Esophagus muscularis mucosa (tissue), 3 donors: Measurements from ENCODE around the gene ZNF587.
"Not testable (repeated sequence)": the region's sequence is repeated elsewhere in the genome, so short reads cannot be mapped to it uniquely, and the experiment has no call there.

ENCODE experiments used
- POLR2A ChIP-seq: fragments of 450-650 bp; IDR thresholded peaks from one replicate; pipeline ENCODE4 v1.6.1; 2017; ENCODE audit warnings: antibody characterized with exemption, moderate library complexity, mild to moderate bottlenecking, low read depth
- TF ChIP-seq, protein P1 (sequence below), 3 experiments: fragments of 200-600 bp in 2 of 3; fragments of 450-650 bp in 1 of 3; sonication (generic) in 2 of 3; IDR thresholded peaks; one replicate each; pipeline ENCODE4 v1.5.1; 2017 to 2019; ENCODE audit warnings: antibody characterized with exemption in 3 of 3, mild to moderate bottlenecking in 2 of 3, moderate library complexity in 1 of 3

- not testable (repeated sequence) for TF ChIP-seq POLR2A
- TF ChIP-seq, protein P1, sequence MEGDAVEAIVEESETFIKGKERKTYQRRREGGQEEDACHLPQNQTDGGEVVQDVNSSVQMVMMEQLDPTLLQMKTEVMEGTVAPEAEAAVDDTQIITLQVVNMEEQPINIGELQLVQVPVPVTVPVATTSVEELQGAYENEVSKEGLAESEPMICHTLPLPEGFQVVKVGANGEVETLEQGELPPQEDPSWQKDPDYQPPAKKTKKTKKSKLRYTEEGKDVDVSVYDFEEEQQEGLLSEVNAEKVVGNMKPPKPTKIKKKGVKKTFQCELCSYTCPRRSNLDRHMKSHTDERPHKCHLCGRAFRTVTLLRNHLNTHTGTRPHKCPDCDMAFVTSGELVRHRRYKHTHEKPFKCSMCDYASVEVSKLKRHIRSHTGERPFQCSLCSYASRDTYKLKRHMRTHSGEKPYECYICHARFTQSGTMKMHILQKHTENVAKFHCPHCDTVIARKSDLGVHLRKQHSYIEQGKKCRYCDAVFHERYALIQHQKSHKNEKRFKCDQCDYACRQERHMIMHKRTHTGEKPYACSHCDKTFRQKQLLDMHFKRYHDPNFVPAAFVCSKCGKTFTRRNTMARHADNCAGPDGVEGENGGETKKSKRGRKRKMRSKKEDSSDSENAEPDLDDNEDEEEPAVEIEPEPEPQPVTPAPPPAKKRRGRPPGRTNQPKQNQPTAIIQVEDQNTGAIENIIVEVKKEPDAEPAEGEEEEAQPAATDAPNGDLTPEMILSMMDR (IDR thresholded peaks at IDR 0.05), result not testable (repeated sequence)
Observed at GRCh38 chr19:57890706-57891105, 41.0 kb downstream of the ZNF587 start.
